SH-SY5Y (cell line): ENCODE data around the gene YAE1.

Experiments
- GATA2 ChIP-seq: IDR thresholded peaks from 2 replicates; pipeline ENCODE4 v1.6.1; 2011; ENCODE audit warnings: mild to moderate bottlenecking, low read depth, low read length
- GATA3 ChIP-seq: IDR thresholded peaks from 2 replicates; pipeline ENCODE4 v1.6.1; 2011; ENCODE audit warnings: low read depth, mild to moderate bottlenecking, low read length, moderate library complexity

Gene YAE1

GRCh38 chr7:39609113-39609934 lies 43.1 kb downstream of the YAE1 start:
- peak; percentile 12; the same call in 1 of the 2 replicates for TF ChIP-seq GATA2
- no peak for TF ChIP-seq GATA3

- no peak for TF ChIP-seq GATA3
- TF ChIP-seq GATA2: no peak
Observed at GRCh38 chr7:39609935-39610263, 43.7 kb downstream of the YAE1 start.

- TF ChIP-seq GATA3 (no peak), GATA2 (no peak)
Observed at GRCh38 chr7:39613577-39613976, 47.4 kb downstream of the YAE1 start.

GRCh38 chr7:39614299-39614698 lies 48.1 kb downstream of the YAE1 start:
- TF ChIP-seq GATA3: no peak
- TF ChIP-seq GATA2: no peak

- TF ChIP-seq GATA3 (no peak), GATA2 (no peak)
Observed at GRCh38 chr7:39615350-39615975, 49.3 kb downstream of the YAE1 start.

GRCh38 chr7:39616138-39616537 lies 49.9 kb downstream of the YAE1 start:
- no peak for TF ChIP-seq GATA3
- no peak for TF ChIP-seq GATA2

- no peak for TF ChIP-seq GATA3
- TF ChIP-seq GATA2: no peak
Observed at GRCh38 chr7:39617005-39617404, 50.8 kb downstream of the YAE1 start.

- TF ChIP-seq GATA3 (no peak), GATA2 (no peak)
Observed at GRCh38 chr7:39618868-39619267, 52.7 kb downstream of the YAE1 start.

GRCh38 chr7:39620486-39620885 lies 54.3 kb downstream of the YAE1 start:
- no peak for TF ChIP-seq GATA2

- TF ChIP-seq GATA2: no peak
- TF ChIP-seq GATA3: no peak
Observed at GRCh38 chr7:39621261-39621660, 55.1 kb downstream of the YAE1 start.

GRCh38 chr7:39621784-39622411 lies 55.7 kb downstream of the YAE1 start:
- TF ChIP-seq GATA2 (no peak), GATA3 (no peak)
